ENCODE measurements around the gene EBF3. TPM values are rescaled to one million over a fixed set of nuclear protein-coding genes. Genes with fewer than 3 reads are reported as not detected.

Gene EBF3
- total RNA-seq, 2 donors from 2014 or later, result 0.44 to 2.0 TPM

DNA sequence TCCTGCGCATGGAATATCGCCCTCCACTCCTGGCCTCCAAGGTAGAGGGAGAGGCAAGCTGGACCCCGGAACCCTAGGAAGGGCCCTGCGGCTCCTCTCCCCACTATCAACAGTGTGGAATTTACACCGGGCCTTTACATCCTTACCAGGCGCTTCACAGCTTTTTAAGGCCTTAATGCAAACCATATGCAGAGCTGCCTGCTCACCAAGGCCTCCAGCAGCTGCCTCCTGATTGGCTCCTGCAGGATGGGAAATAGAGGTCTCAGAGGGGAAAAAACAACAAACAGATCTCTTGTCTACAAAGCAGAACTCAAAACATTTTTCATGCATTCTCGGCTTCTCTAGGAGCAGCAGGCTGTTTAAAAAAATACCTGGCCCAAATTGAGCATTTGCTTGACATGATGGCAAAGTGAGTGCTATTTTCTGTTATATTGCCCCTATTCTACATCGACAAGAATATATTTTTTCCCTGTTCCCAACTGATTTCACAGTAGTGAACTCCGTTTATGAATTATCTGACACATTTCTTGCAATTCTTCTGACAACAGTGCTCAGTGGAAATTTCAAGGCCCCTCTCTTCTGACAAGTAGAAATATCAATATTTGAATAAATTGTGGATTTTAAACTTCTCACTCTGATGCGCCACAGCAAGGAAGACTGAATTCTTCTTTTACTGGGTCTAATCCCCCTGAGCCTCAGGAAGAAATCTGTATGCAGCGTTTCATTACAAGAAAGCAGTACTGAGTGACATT lies 51.7 kb downstream of the EBF3 start:
- H3K36me3 ChIP-seq (ENCODE audit: control insufficient read depth, insufficient read depth, low read length), result no peaks in the 10 kb centered on the region
- H3K36me3 Mint-ChIP-seq (ENCODE audit: low read depth), result no peaks in the 10 kb centered on the region
- H3K9me3 ChIP-seq (ENCODE audit: control insufficient read depth, low read length), result no peaks in the 10 kb centered on the region
- no peaks in the 10 kb centered on the region for H3K9me3 Mint-ChIP-seq
- H3K27ac ChIP-seq (ENCODE audit: low read depth, low read length), result no peak overlapping the region
- H3K4me3 Mint-ChIP-seq, result no peak overlapping the region
- H3K27me3 Mint-ChIP-seq (ENCODE audit: insufficient read depth), result peaks cover 31% of the 10 kb centered on the region
- peak; percentile 91 for DNase-seq
- H3K4me1 Mint-ChIP-seq, result peaks cover 26% of the 10 kb centered on the region
- no peaks in the 10 kb centered on the region for H3K4me1 ChIP-seq (ENCODE audit: control insufficient read depth, insufficient read depth, low read length)
- WGBS, 2 experiments (ENCODE audit: insufficient coverage in 1 of 2, insufficient read length in 1 of 2), result 67 to 68% methylated on average over 7 to 11 of the region's 11 CpGs
- H3K9ac ChIP-seq (ENCODE audit: extremely low read depth, low read length, poor library complexity, severe bottlenecking), result no peak overlapping the region
- H3K27me3 ChIP-seq (ENCODE audit: control insufficient read depth, insufficient read depth, low read length, poor library complexity, severe bottlenecking), result no peaks in the 10 kb centered on the region
- no peak overlapping the region for H3K4me3 ChIP-seq (ENCODE audit: low read length)
- TF ChIP-seq, protein P1, sequence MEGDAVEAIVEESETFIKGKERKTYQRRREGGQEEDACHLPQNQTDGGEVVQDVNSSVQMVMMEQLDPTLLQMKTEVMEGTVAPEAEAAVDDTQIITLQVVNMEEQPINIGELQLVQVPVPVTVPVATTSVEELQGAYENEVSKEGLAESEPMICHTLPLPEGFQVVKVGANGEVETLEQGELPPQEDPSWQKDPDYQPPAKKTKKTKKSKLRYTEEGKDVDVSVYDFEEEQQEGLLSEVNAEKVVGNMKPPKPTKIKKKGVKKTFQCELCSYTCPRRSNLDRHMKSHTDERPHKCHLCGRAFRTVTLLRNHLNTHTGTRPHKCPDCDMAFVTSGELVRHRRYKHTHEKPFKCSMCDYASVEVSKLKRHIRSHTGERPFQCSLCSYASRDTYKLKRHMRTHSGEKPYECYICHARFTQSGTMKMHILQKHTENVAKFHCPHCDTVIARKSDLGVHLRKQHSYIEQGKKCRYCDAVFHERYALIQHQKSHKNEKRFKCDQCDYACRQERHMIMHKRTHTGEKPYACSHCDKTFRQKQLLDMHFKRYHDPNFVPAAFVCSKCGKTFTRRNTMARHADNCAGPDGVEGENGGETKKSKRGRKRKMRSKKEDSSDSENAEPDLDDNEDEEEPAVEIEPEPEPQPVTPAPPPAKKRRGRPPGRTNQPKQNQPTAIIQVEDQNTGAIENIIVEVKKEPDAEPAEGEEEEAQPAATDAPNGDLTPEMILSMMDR (conservative IDR thresholded peaks at IDR 0.05), result no peak
- H3K27ac Mint-ChIP-seq, result peak overlapping the region; percentile 39

DNA sequence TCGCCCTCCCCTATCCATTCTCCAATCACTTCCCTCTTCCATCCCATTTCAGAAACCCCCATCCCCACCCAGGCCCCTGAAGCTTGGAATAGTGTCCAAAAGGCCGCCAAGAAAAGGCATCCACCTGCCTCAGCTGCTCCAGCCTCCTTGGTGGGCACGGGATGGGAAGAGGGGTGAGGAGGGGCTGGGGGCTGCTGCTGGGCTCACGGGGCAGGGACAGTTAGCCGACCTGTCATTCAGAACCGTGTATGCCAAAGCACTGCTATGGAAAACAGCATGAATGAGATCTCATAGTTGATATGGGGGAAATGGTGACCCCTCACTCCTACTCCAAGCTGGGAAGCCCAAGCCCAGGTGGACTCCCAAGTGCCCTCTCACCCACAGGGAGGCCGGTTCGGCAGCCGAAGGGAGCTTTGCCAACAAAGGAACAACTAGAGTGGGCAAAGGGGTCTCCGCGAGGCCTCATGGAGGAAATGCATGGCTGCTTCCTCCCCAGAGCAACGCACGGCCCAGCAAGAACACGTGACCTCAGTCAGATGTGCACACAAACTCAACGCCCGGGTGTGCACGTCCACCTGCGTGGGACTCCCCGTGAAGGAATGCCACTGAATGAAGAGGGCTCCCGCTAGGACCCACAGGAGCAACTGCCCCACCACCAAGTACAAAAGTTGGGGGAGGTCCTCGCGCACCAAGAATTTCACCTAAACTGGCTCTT lies 52.5 kb downstream of the EBF3 start:
- peak overlapping the region; percentile 39 for H3K27ac Mint-ChIP-seq
- H3K27me3 Mint-ChIP-seq (ENCODE audit: insufficient read depth), result peaks cover 31% of the 10 kb centered on the region
- no peaks in the 10 kb centered on the region for H3K4me1 ChIP-seq (ENCODE audit: control insufficient read depth, insufficient read depth, low read length)
- DNase-seq, result no peak
- H3K4me3 ChIP-seq (ENCODE audit: low read length), result no peak overlapping the region
- no peaks in the 10 kb centered on the region for H3K9me3 ChIP-seq (ENCODE audit: control insufficient read depth, low read length)
- H3K36me3 Mint-ChIP-seq (ENCODE audit: low read depth), result no peaks in the 10 kb centered on the region
- H3K4me1 Mint-ChIP-seq, result peaks cover 26% of the 10 kb centered on the region
- no peak overlapping the region for H3K27ac ChIP-seq (ENCODE audit: low read depth, low read length)
- WGBS, 2 experiments (ENCODE audit: insufficient coverage in 1 of 2, insufficient read length in 1 of 2), result 80 to 85% methylated on average over 15 to 22 of the region's 22 CpGs
- H3K9me3 Mint-ChIP-seq, result no peaks in the 10 kb centered on the region
- H3K4me3 Mint-ChIP-seq, result no peak overlapping the region
- TF ChIP-seq, protein P1 (conservative IDR thresholded peaks at IDR 0.05), result no peak
- no peak overlapping the region for H3K9ac ChIP-seq (ENCODE audit: extremely low read depth, low read length, poor library complexity, severe bottlenecking)
- no peaks in the 10 kb centered on the region for H3K36me3 ChIP-seq (ENCODE audit: control insufficient read depth, insufficient read depth, low read length)
- H3K27me3 ChIP-seq (ENCODE audit: control insufficient read depth, insufficient read depth, low read length, poor library complexity, severe bottlenecking), result no peaks in the 10 kb centered on the region

DNA sequence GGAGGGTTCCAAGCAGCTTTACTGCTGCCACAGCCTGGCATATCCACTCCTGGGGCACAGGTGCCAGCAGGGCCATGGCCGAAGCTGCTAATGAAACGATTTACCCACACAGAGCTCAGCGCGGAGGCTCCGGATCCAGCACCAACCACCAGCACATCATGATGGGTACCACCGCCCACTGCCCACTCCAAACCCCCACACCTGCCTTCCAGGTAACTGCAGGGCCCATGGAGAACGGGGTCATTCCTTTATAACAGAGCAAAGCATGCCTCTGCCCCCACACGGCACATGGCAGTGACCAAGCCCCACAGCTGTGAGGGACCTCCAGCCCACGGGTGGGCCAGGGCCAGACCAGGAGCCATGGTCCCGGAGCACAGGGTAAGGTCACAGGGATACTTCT lies 53.2 kb downstream of the EBF3 start:
- WGBS, 2 experiments (ENCODE audit: insufficient coverage in 1 of 2, insufficient read length in 1 of 2), result 90 to 100% methylated on average over 8 to 10 of the region's 10 CpGs
- Mint-ChIP-seq H3K36me3 (ENCODE audit: low read depth) (no peaks in the 10 kb centered on the region), H3K27me3 (ENCODE audit: insufficient read depth) (peaks cover 28% of the 10 kb centered on the region), H3K4me3 (no peak overlapping the region), H3K4me1 (peaks cover 26% of the 10 kb centered on the region), H3K9me3 (no peaks in the 10 kb centered on the region), H3K27ac (no peak overlapping the region)
- TF ChIP-seq, protein P1 (conservative IDR thresholded peaks at IDR 0.05), result no peak
- Histone ChIP-seq H3K4me3 (ENCODE audit: low read length) (no peak overlapping the region), H3K9me3 (ENCODE audit: control insufficient read depth, low read length) (no peaks in the 10 kb centered on the region), H3K27ac (ENCODE audit: low read depth, low read length) (no peak overlapping the region), H3K9ac (ENCODE audit: extremely low read depth, low read length, poor library complexity, severe bottlenecking) (no peak overlapping the region), H3K4me1 (ENCODE audit: control insufficient read depth, insufficient read depth, low read length) (no peaks in the 10 kb centered on the region), H3K36me3 (ENCODE audit: control insufficient read depth, insufficient read depth, low read length) (no peaks in the 10 kb centered on the region), H3K27me3 (ENCODE audit: control insufficient read depth, insufficient read depth, low read length, poor library complexity, severe bottlenecking) (no peaks in the 10 kb centered on the region)
- no peak for DNase-seq
